Fibroblast of lung (primary cell): ENCODE data around the gene DARS1. TPM values are rescaled to one million over a fixed set of nuclear protein-coding genes. Genes with fewer than 3 reads are reported as not detected.

Experiments
- DNase-seq, 2 donors: peaks; one replicate each; pipeline versions ENCODE4 v3.0.0 to v3.0.0-alpha.2; 2010; ENCODE audit warnings: low read depth in 2 of 2
- H2AFZ ChIP-seq: 2 replicates; pipeline ENCODE4 v1.5.1; 2012; ENCODE audit warnings: low read length, control low read depth, inconsistent platforms
- H3K27ac ChIP-seq: 2 replicates; pipeline ENCODE4 v1.5.1; 2011; ENCODE audit warnings: low read length, control low read depth; ENCODE audit not compliant: insufficient read depth
- H3K27me3 ChIP-seq: 2 replicates; pipeline ENCODE4 v1.5.1; 2011; ENCODE audit warnings: mild to moderate bottlenecking, low read length; ENCODE audit not compliant: control insufficient read depth, insufficient read depth
- H3K36me3 ChIP-seq: 2 replicates; pipeline ENCODE4 v1.5.1; 2011; ENCODE audit warnings: low read length; ENCODE audit not compliant: control insufficient read depth, insufficient read depth
- H3K4me1 ChIP-seq: 2 replicates; pipeline ENCODE4 v1.5.1; 2011; ENCODE audit warnings: low read length; ENCODE audit not compliant: control insufficient read depth, insufficient read depth; ENCODE audit errors: extremely low read depth
- H3K4me2 ChIP-seq: 2 replicates; pipeline ENCODE4 v1.5.1; 2011; ENCODE audit warnings: low read length, control low read depth; ENCODE audit not compliant: insufficient read depth; ENCODE audit errors: extremely low read depth
- H3K4me3 ChIP-seq, 4 experiments: fragments of 200-600 bp in 1 of 4; sonication (generic) in 1 of 4; replicated peaks in 1 of 4; 2 replicates each; pipeline ENCODE4 v1.5.1; 2011 to 2016; ENCODE audit warnings: low read length in 4 of 4, low read depth in 3 of 4, mild to moderate bottlenecking in 3 of 4, control low read depth in 2 of 4, inconsistent platforms in 1 of 4, mixed read lengths in 1 of 4; ENCODE audit not compliant: insufficient read depth in 1 of 4; ENCODE audit errors: control extremely low read depth in 1 of 4
- H3K79me2 ChIP-seq: 2 replicates; pipeline ENCODE4 v1.5.1; 2012; ENCODE audit warnings: mild to moderate bottlenecking, low read length, inconsistent platforms; ENCODE audit not compliant: control insufficient read depth, insufficient read depth
- H3K9ac ChIP-seq: 2 replicates; pipeline ENCODE4 v1.5.1; 2011; ENCODE audit warnings: mild to moderate bottlenecking, low read length, control low read depth; ENCODE audit not compliant: insufficient read depth
- H3K9me3 ChIP-seq: 2 replicates; pipeline ENCODE4 v1.5.1; 2012; ENCODE audit warnings: low read depth, low read length; ENCODE audit not compliant: control insufficient read depth, insufficient read depth
- H4K20me1 ChIP-seq: 2 replicates; pipeline ENCODE4 v1.5.1; 2011; ENCODE audit warnings: low read length; ENCODE audit not compliant: control insufficient read depth, insufficient read depth; ENCODE audit errors: extremely low read depth
- EZH2 ChIP-seq: IDR thresholded peaks from 2 replicates; pipeline ENCODE4 v1.5.1; 2012; ENCODE audit warnings: low read length, control low read depth, mild to moderate bottlenecking; ENCODE audit errors: missing control alignments
- polyA plus RNA-seq, 2 donors: library from polyadenylated mRNA; depleted of rRNA in 1 of 2; stranded (reverse) in 1 of 2; unstranded in 1 of 2; fragments of >200 nt; gene quantifications; 2 replicates each; pipeline ENCODE4 v1.2.1, GENCODE V29; 2011 to 2012; ENCODE audit warnings: missing spikeins in 1 of 2
- total RNA-seq: library from RNA; depleted of rRNA; stranded (reverse); fragments of >200 nt; gene quantifications from 2 replicates; pipeline ENCODE4 v1.2.1, GENCODE V29; 2014
- TF ChIP-seq, protein P1 (sequence below), 2 donors: IDR thresholded peaks in 1 of 2; conservative IDR thresholded peaks in 1 of 2; 1 replicate in 1 of 2; 2 replicates in 1 of 2; pipeline ENCODE4 v1.5.1; 2011 to 2012; ENCODE audit warnings: low read length in 2 of 2, control low read depth in 1 of 2, inconsistent platforms in 1 of 2, low read depth in 1 of 2, mild to moderate bottlenecking in 1 of 2

DARS1 gene
- total and polyA plus RNA-seq, 2 donors (not counting 1 experiment from before 2014, with no cell fraction given) = 75.5 to 110 TPM

- DNase-seq = no peak
- H3K9ac ChIP-seq = no peak overlapping the region
- no peaks in the 10 kb centered on the region for H3K9me3 ChIP-seq
- H2AFZ ChIP-seq = no peak overlapping the region
- no peaks in the 10 kb centered on the region for H3K36me3 ChIP-seq
- peaks cover 3% of the 10 kb centered on the region for H3K27me3 ChIP-seq
- no peak overlapping the region for H3K4me2 ChIP-seq
- no peak overlapping the region for H3K27ac ChIP-seq
- no peaks in the 10 kb centered on the region for H3K79me2 ChIP-seq
- H3K4me1 ChIP-seq = no peaks in the 10 kb centered on the region
- no peaks in the 10 kb centered on the region for H4K20me1 ChIP-seq
- H3K4me3 ChIP-seq = no peak overlapping the region
- TF ChIP-seq EZH2 = no peak
- TF ChIP-seq, protein P1, sequence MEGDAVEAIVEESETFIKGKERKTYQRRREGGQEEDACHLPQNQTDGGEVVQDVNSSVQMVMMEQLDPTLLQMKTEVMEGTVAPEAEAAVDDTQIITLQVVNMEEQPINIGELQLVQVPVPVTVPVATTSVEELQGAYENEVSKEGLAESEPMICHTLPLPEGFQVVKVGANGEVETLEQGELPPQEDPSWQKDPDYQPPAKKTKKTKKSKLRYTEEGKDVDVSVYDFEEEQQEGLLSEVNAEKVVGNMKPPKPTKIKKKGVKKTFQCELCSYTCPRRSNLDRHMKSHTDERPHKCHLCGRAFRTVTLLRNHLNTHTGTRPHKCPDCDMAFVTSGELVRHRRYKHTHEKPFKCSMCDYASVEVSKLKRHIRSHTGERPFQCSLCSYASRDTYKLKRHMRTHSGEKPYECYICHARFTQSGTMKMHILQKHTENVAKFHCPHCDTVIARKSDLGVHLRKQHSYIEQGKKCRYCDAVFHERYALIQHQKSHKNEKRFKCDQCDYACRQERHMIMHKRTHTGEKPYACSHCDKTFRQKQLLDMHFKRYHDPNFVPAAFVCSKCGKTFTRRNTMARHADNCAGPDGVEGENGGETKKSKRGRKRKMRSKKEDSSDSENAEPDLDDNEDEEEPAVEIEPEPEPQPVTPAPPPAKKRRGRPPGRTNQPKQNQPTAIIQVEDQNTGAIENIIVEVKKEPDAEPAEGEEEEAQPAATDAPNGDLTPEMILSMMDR (conservative IDR thresholded peaks at IDR 0.05 in 1 of 2, IDR thresholded peaks at IDR 0.05 in 1 of 2; ENCODE audit: low read depth in 1 of 2, low read length in 2 of 2) = no peak
Observed at GRCh38 chr2:136016427-136016826, 31.0 kb upstream of the DARS1 start.

DNA sequence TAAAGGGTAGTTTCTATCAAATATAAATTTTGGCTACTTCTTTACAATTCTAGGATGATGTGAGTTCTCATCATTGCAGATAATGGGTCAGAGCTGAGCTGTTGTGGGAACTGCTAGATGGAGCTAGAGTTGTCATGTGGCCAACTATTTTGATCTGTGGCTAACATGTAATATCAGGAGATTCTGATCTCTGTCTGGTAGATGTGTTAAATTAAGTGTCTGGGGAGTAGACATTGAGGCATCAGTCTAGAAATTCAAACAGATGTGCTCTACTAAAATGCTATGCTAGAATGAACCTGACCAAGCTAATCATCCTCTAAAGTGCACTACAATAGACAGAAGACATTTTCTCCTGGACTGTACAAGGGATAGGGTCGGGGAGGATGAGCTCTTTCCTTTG, 30.3 kb upstream of the DARS1 start:
- Histone ChIP-seq H3K36me3 (no peaks in the 10 kb centered on the region), H3K79me2 (no peaks in the 10 kb centered on the region), H4K20me1 (no peaks in the 10 kb centered on the region), H3K4me1 (no peaks in the 10 kb centered on the region), H3K4me2 (no peak overlapping the region), H3K9me3 (no peaks in the 10 kb centered on the region), H3K9ac (no peak overlapping the region), H3K4me3 (no peak overlapping the region), H2AFZ (no peak overlapping the region), H3K27me3 (peaks cover 3% of the 10 kb centered on the region), H3K27ac (no peak overlapping the region)
- no peak for TF ChIP-seq EZH2
- TF ChIP-seq, protein P1 (conservative IDR thresholded peaks at IDR 0.05 in 1 of 2, IDR thresholded peaks at IDR 0.05 in 1 of 2; ENCODE audit: low read depth in 1 of 2, low read length in 2 of 2) = no peak
- DNase-seq = no peak

DNA sequence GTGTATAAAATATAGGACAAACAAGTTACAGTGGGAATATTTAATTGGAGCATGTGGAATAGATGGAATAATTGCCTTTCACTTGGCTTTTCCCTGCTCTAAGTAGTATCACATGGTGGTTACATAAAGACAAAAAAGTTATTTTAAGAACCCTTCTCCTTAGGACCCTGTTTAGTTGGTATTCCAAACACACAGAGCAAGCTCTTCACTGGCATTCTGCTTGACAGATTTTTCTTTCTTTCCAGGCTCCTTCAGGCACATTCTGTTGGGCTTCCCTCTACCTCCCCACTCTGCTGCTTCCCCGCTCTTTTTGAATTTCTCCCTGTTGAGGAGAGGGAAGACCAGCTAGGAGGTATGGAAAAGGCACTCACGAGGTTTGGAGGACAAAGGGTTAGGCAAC, 29.0 kb upstream of the DARS1 start:
- H3K27me3 ChIP-seq = no peaks in the 10 kb centered on the region
- no peaks in the 10 kb centered on the region for H3K9me3 ChIP-seq
- H4K20me1 ChIP-seq = no peaks in the 10 kb centered on the region
- H3K36me3 ChIP-seq = no peaks in the 10 kb centered on the region
- no peak for DNase-seq
- no peak overlapping the region for H3K4me3 ChIP-seq
- H3K27ac ChIP-seq = no peak overlapping the region
- H3K9ac ChIP-seq = no peak overlapping the region
- no peaks in the 10 kb centered on the region for H3K79me2 ChIP-seq
- no peak for TF ChIP-seq EZH2
- TF ChIP-seq, protein P1 (conservative IDR thresholded peaks at IDR 0.05 in 1 of 2, IDR thresholded peaks at IDR 0.05 in 1 of 2; ENCODE audit: low read depth in 1 of 2, low read length in 2 of 2) = no peak
- H3K4me2 ChIP-seq = no peak overlapping the region
- peaks cover 2% of the 10 kb centered on the region for H3K4me1 ChIP-seq
- H2AFZ ChIP-seq = no peak overlapping the region
